K562 (cell line): ENCODE data around the gene RNF34. TPM values are rescaled to one million over a fixed set of nuclear protein-coding genes. Genes with fewer than 3 reads are reported as not detected.

Source experiments
- ADNP ChIP-seq: fragments of 200-800 bp; sonication (Bioruptor generic); IDR thresholded peaks from 2 replicates; pipeline ENCODE4 v1.6.1; 2016; ENCODE audit warnings: missing genetic modification characterization, missing compliant biosample characterization
- BRF2 ChIP-seq: IDR thresholded peaks from 3 replicates; pipeline ENCODE4 v1.6.1; 2011; ENCODE audit warnings: borderline replicate concordance, mild to moderate bottlenecking; ENCODE audit not compliant: insufficient read length, insufficient read depth
- DPF2 ChIP-seq: fragments of 450-650 bp; IDR thresholded peaks from 2 replicates; pipeline ENCODE4 v1.6.1; 2016
- ELK1 ChIP-seq: sonication (generic); formaldehyde crosslinking; IDR thresholded peaks from 2 replicates; pipeline ENCODE4 v1.8.1; 2022; ENCODE audit warnings: missing genetic modification reagents
- KDM2B ChIP-seq: fragments of 250-450 bp; sonication (Bioruptor Pico); IDR thresholded peaks from 2 replicates; pipeline ENCODE4 v1.8.0; 2021; ENCODE audit warnings: mild to moderate bottlenecking, moderate library complexity
- MED1 ChIP-seq: sonication (generic); formaldehyde crosslinking; IDR thresholded peaks from 2 replicates; pipeline ENCODE4 v1.8.1; 2023; ENCODE audit warnings: missing genetic modification reagents, borderline replicate concordance
- MLLT1 ChIP-seq, 2 experiments: fragments of 450-650 bp; IDR thresholded peaks; 2 replicates each; pipeline ENCODE4 v1.6.1; 2016
- MYC ChIP-seq, 2 experiments: fragments of 250-450 bp in 1 of 2; sonication (Bioruptor Pico) in 1 of 2; IDR thresholded peaks; 2 replicates each; pipeline versions ENCODE4 v1.5.1 to v1.6.1; 2012 to 2021; ENCODE audit warnings: low read depth in 2 of 2, borderline replicate concordance in 1 of 2, improper control_type of control experiment in 1 of 2, low read length in 1 of 2, mild to moderate bottlenecking in 1 of 2, moderate library complexity in 1 of 2
- PHF21A ChIP-seq: fragments of 450-650 bp; IDR thresholded peaks from 2 replicates; pipeline ENCODE4 v1.6.1; 2017; ENCODE audit warnings: low read depth, borderline replicate concordance
- POLR3A ChIP-seq: IDR thresholded peaks from 2 replicates; pipeline ENCODE4 v1.6.1; 2011; ENCODE audit warnings: borderline replicate concordance, mild to moderate bottlenecking, moderate library complexity; ENCODE audit not compliant: insufficient read length, insufficient read depth; ENCODE audit errors: extremely low read depth
- SAFB ChIP-seq: fragments of 200-400 bp; formaldehyde crosslinking; IDR thresholded peaks from 2 replicates; pipeline ENCODE4 v1.6.1; 2017; ENCODE audit warnings: low read depth, low read length, borderline replicate concordance
- SETDB1 ChIP-seq: IDR thresholded peaks from one replicate; pipeline ENCODE4 v1.6.1; 2012; ENCODE audit warnings: low read length, control low read depth, inconsistent platforms
- ZNF212 ChIP-seq: fragments of 450-650 bp; formaldehyde crosslinking; IDR thresholded peaks from 2 replicates; pipeline ENCODE4 v1.4.0; 2020; ENCODE audit warnings: mild to moderate bottlenecking
- ZNF316 ChIP-seq: fragments of 450-650 bp; IDR thresholded peaks from 2 replicates; pipeline ENCODE4 v1.6.1; 2016
- ZNF75A ChIP-seq: fragments of 450-650 bp; formaldehyde crosslinking; IDR thresholded peaks from 2 replicates; pipeline ENCODE4 v1.4.0; 2020; ENCODE audit warnings: mild to moderate bottlenecking
- ZNF785 ChIP-seq: fragments of 250-450 bp; sonication (Bioruptor Pico); IDR thresholded peaks from 2 replicates; pipeline ENCODE4 v1.4.0; 2020; ENCODE audit warnings: mild to moderate bottlenecking
- ZNF79 ChIP-seq: fragments of 250-450 bp; sonication (Bioruptor Pico); IDR thresholded peaks from 2 replicates; pipeline ENCODE4 v1.4.0; 2020; ENCODE audit warnings: low read depth, mild to moderate bottlenecking, moderate library complexity
- polyA plus RNA-seq, 8 experiments: library from polyadenylated mRNA; depleted of rRNA in 4 of 8; stranded (reverse) in 5 of 8; unstranded in 3 of 8; fragments of >200 nt; fragmentation: Nextera tagmentation in 2 of 8; fragmentation: Illumina TruSeq in 1 of 8; extraction: Ambion mirVana in 2 of 8; extraction: Trizol in 1 of 8; gene quantifications; 2 replicates each; pipeline versions ENCODE4 v1.2.1 to v1.2.3, GENCODE V29; 2011 to 2014; ENCODE audit warnings: inconsistent platforms in 1 of 8, missing spikeins in 1 of 8
- total RNA-seq, 7 experiments: library from RNA; depleted of rRNA in 6 of 7; stranded (reverse); fragments of >200 nt in 6 of 7; fragmentation: Illumina TruSeq in 2 of 7; extraction: Trizol in 2 of 7; gene quantifications; 2 replicates each; pipeline versions ENCODE4 v1.2.1 to v1.2.3, GENCODE V29; 2011 to 2021; ENCODE audit warnings: low replicate concordance in 1 of 7
- TF ChIP-seq, protein P1 (sequence below): fragments of 250-450 bp; sonication (Bioruptor Pico); IDR thresholded peaks from 2 replicates; pipeline ENCODE4 v1.5.0; 2021
- TF ChIP-seq, protein P2 (sequence below): fragments of 450-650 bp; formaldehyde crosslinking; IDR thresholded peaks from 2 replicates; pipeline ENCODE4 v1.4.0; 2020; ENCODE audit warnings: mild to moderate bottlenecking, moderate library complexity

The RNF34 gene
- total and polyA plus RNA-seq, 9 of the 15 experiments (the other 6 are each of a cell fraction or from before 2014, with no cell fraction given) = 41.7 to 88.9 (median 54.1) TPM

DNA sequence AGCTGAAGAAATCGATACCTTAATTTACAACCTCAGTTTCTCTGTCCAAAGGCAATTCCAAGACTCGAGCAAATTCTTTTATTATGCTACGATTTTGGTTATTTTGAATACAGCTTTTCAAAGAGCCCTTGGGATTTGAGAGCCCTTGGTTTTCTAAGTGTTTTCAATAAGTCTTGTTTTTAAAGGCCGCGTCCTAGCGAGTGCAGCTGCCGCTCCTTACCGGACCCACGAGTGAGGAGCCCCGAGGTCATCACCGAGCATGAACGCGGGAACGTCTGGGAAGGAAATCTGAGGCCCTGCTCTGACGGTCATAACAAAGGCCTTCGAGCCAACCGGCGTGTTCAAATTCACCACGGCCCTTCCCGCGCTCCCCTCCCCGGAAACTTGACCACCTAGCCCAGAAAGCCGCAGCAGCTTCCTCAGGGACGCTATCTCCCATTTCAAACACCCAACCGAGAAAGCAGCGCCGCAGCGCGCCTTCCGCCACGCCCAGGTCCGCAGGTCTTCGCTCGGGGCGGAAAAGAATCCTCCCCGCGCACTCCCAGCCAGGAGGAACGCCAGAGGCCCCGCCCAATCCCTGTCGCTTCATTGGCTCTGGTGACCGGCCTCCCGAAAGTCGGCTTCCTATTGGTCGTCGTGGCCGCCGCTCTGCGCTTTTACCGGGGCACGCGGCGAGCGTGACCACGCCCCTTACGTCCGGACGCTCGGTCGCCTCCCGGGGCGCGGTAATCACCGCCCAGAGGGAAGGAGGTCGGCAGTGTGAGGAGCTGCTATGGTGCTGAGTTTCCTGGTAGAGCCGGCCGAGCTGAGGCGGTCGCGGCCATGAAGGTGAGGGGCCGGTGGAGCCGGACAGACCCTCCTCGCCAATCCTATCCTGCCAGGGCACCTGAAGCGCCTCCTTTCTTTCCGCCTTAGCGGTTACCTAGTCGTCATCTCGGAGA is at the start of gene RNF34 (continued):
- no peak for TF ChIP-seq ZNF212 (CRISPR knock-in tag)
- TF ChIP-seq ELK1 (CRISPR knock-in tag) = no peak
- TF ChIP-seq BRF2 = no peak
- TF ChIP-seq ADNP (tag) = no peak
- no peak for TF ChIP-seq SETDB1
- TF ChIP-seq POLR3A = no peak
- TF ChIP-seq PHF21A = no peak
- TF ChIP-seq, protein P1, sequence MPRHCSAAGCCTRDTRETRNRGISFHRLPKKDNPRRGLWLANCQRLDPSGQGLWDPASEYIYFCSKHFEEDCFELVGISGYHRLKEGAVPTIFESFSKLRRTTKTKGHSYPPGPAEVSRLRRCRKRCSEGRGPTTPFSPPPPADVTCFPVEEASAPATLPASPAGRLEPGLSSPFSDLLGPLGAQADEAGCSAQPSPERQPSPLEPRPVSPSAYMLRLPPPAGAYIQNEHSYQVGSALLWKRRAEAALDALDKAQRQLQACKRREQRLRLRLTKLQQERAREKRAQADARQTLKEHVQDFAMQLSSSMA (CRISPR knock-in tag) = no peak
- no peak for TF ChIP-seq ZNF316
- no peak for TF ChIP-seq ZNF79 (CRISPR knock-in tag)
- no peak for TF ChIP-seq ZNF785
- TF ChIP-seq MED1 (CRISPR knock-in tag) = no peak
- TF ChIP-seq SAFB = no peak
- TF ChIP-seq MYC (IDR thresholded peaks at IDR 0.05; ENCODE audit: low read depth, low read length) = peak; percentile 81
- TF ChIP-seq MYC (CRISPR knock-in tag; IDR thresholded peaks at IDR 0.05; ENCODE audit: borderline replicate concordance, low read depth) = peak; percentile 55; the same call in 1 of the 2 replicates
- no peak for TF ChIP-seq ZNF75A
- TF ChIP-seq DPF2 = 0 out of 2 replicates have a peak, but pooled peaks have one; percentile 16
- TF ChIP-seq KDM2B (CRISPR knock-in tag) = no peak
- TF ChIP-seq MLLT1 (IDR thresholded peaks at IDR 0.05) = 0 out of 4 replicates have a peak, but pooled peaks have one; percentile 10 to 12
- TF ChIP-seq, protein P2, sequence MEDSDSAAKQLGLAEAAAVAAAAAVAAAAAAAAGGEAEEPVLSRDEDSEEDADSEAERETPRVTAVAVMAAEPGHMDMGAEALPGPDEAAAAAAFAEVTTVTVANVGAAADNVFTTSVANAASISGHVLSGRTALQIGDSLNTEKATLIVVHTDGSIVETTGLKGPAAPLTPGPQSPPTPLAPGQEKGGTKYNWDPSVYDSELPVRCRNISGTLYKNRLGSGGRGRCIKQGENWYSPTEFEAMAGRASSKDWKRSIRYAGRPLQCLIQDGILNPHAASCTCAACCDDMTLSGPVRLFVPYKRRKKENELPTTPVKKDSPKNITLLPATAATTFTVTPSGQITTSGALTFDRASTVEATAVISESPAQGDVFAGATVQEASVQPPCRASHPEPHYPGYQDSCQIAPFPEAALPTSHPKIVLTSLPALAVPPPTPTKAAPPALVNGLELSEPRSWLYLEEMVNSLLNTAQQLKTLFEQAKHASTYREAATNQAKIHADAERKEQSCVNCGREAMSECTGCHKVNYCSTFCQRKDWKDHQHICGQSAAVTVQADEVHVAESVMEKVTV (CRISPR knock-in tag) = no peak
